ENCODE measurements around the gene ZNF410.

The ZNF410 gene

DNA sequence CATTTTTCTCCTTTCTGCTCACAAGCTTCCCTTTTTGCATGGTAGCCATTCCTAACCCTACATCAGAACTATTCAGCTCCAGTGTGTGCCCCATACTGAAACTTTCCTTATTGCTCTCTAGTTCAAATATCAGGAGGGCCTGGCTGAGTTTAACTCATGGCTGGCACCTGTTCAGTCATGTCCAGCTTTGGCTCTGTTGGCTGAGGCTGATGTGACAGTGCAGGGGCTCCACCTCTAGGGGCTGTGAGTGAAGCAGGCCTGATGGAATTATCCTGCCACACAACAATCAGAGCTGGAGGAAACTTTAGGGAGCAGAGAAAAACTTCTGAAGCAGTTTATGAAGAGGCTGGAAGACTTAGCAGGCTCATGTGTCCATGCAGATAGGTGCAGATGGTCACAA lies 71.9 kb downstream of the ZNF410 start:
- no peak for DNase-seq

GRCh38 chr14:73961192-73961591 lies 74.5 kb downstream of the ZNF410 start:
- no peak for DNase-seq

DNA sequence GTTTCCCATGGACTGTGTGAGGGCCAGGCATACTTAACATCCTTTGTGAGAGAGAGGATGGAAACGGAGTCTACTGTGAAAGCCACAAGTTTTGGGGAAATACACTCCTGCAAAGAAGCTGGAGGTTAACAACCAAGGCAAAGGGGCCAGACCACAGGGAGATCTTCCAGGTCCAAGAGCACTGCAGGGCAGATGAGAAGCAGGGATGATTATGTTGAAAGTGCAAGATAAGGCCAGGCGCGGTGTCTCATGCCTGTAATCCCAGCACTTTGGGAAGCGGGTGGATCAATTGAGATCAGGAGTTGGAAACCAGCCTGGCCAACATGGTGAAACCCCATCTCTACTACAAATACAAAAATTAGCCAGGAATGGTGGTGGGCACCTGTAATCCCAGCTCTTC lies 78.6 kb downstream of the ZNF410 start:
- DNase-seq, result no peak

DNA sequence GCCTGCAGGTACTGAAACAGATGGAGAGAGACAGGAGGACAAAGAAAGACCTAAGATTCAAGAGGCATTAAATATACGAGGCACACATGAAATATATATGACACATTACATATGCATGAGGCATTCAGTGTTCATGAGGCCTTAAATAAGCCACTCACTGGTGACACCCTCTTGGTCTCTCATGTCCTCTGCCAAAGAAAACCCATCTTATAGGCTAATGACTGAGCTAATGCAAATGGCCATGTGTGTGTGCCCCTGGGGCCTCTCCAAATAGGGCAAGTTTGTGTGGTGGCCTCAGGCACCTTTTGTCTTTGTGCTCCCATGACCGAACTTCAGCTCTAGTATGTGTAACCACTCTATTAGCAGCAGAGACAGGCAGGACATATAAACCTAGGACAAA lies 82.2 kb downstream of the ZNF410 start:
- DNase-seq, result no peak

DNA sequence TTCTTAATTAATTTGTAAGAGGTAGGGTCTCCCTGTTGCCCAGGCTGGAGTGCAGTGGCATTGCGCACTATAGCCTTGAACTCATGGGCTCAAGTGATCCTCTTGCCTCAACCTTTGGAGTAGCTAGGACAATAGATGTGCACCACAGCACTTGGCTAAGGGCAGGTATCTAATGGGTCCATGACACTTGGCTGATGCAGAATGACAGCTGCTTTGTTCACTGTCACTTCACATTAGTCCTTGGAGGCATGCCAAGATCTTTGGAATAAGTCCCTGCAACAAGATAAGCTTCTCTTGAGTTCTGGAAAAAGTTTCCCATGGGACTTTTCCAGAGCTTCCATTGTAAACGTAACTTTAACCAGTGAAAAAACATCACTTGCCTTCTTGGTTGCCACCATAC lies 86.8 kb downstream of the ZNF410 start:
- DNase-seq, result peak in 2 of 3 experiments; percentile 8 to 76

- DNase-seq, result no peak
Observed at GRCh38 chr14:73976125-73976524, 89.5 kb downstream of the ZNF410 start.

DNA sequence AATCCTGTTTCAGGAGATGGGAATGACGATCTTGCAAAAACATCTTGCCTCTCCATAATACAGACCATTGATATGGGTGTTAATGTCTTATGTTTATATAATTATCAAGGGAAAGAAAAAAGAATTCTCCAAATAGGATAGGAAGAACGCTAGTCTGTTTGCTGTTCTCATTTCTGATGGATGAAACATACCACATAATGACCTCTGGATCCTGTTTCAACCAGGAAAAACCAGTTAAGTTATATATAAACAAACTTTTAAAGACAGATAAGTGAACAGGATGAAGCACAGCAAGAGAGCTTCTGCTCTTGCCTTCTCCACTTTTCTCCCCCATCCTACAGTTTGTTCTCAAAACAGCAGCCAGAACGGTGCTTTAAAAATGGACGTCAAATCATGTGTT lies 91.2 kb downstream of the ZNF410 start:
- no peak for DNase-seq
